ENCODE data around the gene RELL2. TPM values are rescaled to one million over a fixed set of nuclear protein-coding genes. Genes with fewer than 3 reads are reported as not detected.

Gene RELL2
- total RNA-seq, 1 experiment from 2014 or later: 9.8 TPM

- H3K4me3 Mint-ChIP-seq: no peak overlapping the region
- H3K9ac ChIP-seq (ENCODE audit: extremely low read depth, insufficient read length, low read length): no peak overlapping the region
- no peak overlapping the region for H2AK5ac ChIP-seq (ENCODE audit: insufficient read length, low read length)
- H4K8ac ChIP-seq (replicated peaks; ENCODE audit: insufficient read length, low read depth, low read length): no peak overlapping the region
- no peak overlapping the region for H3K27ac ChIP-seq (ENCODE audit: insufficient read length, low read depth, low read length)
- H3K18ac ChIP-seq (ENCODE audit: insufficient read length, low read depth, low read length): no peak overlapping the region
- H2AFZ ChIP-seq (ENCODE audit: low read length): no peak overlapping the region
- no peaks in the 10 kb centered on the region for H3K27me3 Mint-ChIP-seq (ENCODE audit: low read depth)
- no peak overlapping the region for H4K91ac ChIP-seq (ENCODE audit: insufficient read length, low read depth, low read length)
- no peak for TF ChIP-seq CTCF (conservative IDR thresholded peaks at IDR 0.05)
- H3K36me3 Mint-ChIP-seq (ENCODE audit: insufficient read depth in 1 of 3, low read depth in 3 of 3): peaks cover 0 to 4% (median 2%) of the 10 kb centered on the region in 3 experiments; a peak in 1 of 7 replicates
- H3K27ac Mint-ChIP-seq: peak overlapping the region in 1 of 3 experiments; percentile 70; a peak in 2 of 7 replicates
- no peak overlapping the region for H3K56ac ChIP-seq (ENCODE audit: insufficient read length, low read depth, low read length)
- H4K5ac ChIP-seq (ENCODE audit: insufficient read length, low read depth, low read length): no peak overlapping the region
- H3K23me2 ChIP-seq (ENCODE audit: insufficient read length, low read depth, low read length, poor library complexity, severe bottlenecking): no peaks in the 10 kb centered on the region
- H3K4ac ChIP-seq (ENCODE audit: low read depth, low read length): no peak overlapping the region
- no CpG with 5 or more reads among the region's 3 CpGs for WGBS (ENCODE audit: extremely low coverage, insufficient read length, low lambda C conversion rate)
- H2BK5ac ChIP-seq (ENCODE audit: insufficient read length, low read length): no peak overlapping the region
- H2BK15ac ChIP-seq (ENCODE audit: low read depth, low read length): no peak overlapping the region
- H3K9me3 Mint-ChIP-seq: no peaks in the 10 kb centered on the region
- H3K4me1 ChIP-seq (ENCODE audit: insufficient read depth, low read length): no peaks in the 10 kb centered on the region
- H3K4me2 ChIP-seq (ENCODE audit: insufficient read depth, insufficient read length, low read length): no peak overlapping the region
- no peaks in the 10 kb centered on the region for H3K27me3 ChIP-seq (ENCODE audit: insufficient read depth, low read length)
- H4K20me1 ChIP-seq (ENCODE audit: control insufficient read depth, insufficient read depth, insufficient read length): no peaks in the 10 kb centered on the region
- peaks cover 10% of the 10 kb centered on the region; the same call in 1 of the 2 replicates for H3K79me2 ChIP-seq (ENCODE audit: insufficient read depth, low read length)
- H3T11ph ChIP-seq (ENCODE audit: low read length): no peak overlapping the region
- no peak overlapping the region for H3K14ac ChIP-seq (ENCODE audit: insufficient read depth, low read length)
- DNase-seq: no peak
- H3K4me1 Mint-ChIP-seq: peaks cover 2 to 4% of the 10 kb centered on the region in 2 experiments; a peak in 1 of 4 replicates
- no peak overlapping the region for H3K23ac ChIP-seq (ENCODE audit: insufficient read length, low read depth, low read length)
- no peak overlapping the region for H2BK120ac ChIP-seq (ENCODE audit: low read depth, low read length, poor library complexity, severe bottlenecking)
- no peak overlapping the region for H2BK12ac ChIP-seq (ENCODE audit: insufficient read length, low read depth, low read length)
- H3K9me3 ChIP-seq (ENCODE audit: control insufficient read depth, low read depth, low read length): no peaks in the 10 kb centered on the region
- H2BK20ac ChIP-seq (ENCODE audit: low read depth, low read length, poor library complexity, severe bottlenecking): no peak overlapping the region
- H3K79me1 ChIP-seq (ENCODE audit: insufficient read depth, low read depth, low read length, poor library complexity, severe bottlenecking): peaks cover 3% of the 10 kb centered on the region
Measured at GRCh38 chr5:141598391-141599345, 38.1 kb upstream of the RELL2 start.
